Duodenal mucosa (tissue), 2 donors: ENCODE results near the gene DHRS2.

Experiments used
- H3K27ac ChIP-seq: one replicate; pipeline ENCODE4 v1.7.0; 2013; ENCODE audit warnings: low read depth, low read length
- H3K27me3 ChIP-seq, 2 donors: one replicate each; pipeline ENCODE4 v1.7.0; 2013; ENCODE audit warnings: low read length in 2 of 2, control low read depth in 1 of 2; ENCODE audit not compliant: insufficient read depth in 2 of 2, control insufficient read depth in 1 of 2
- H3K36me3 ChIP-seq, 2 donors: one replicate each; pipeline ENCODE4 v1.7.0; 2013; ENCODE audit warnings: low read length in 2 of 2, control low read depth in 1 of 2; ENCODE audit not compliant: insufficient read depth in 2 of 2, control insufficient read depth in 1 of 2
- H3K4me1 ChIP-seq, 2 donors: one replicate each; pipeline ENCODE4 v1.7.0; 2013; ENCODE audit warnings: low read length in 2 of 2, control low read depth in 1 of 2; ENCODE audit not compliant: insufficient read depth in 2 of 2, control insufficient read depth in 1 of 2
- H3K4me3 ChIP-seq, 2 donors: one replicate each; pipeline ENCODE4 v1.7.0; 2013; ENCODE audit warnings: low read length in 2 of 2, low read depth in 1 of 2
- H3K9ac ChIP-seq, 2 donors: one replicate each; pipeline ENCODE4 v1.7.0; 2013; ENCODE audit warnings: low read length in 2 of 2, low read depth in 1 of 2
- H3K9me3 ChIP-seq, 2 donors: one replicate each; pipeline ENCODE4 v1.7.0; 2013; ENCODE audit warnings: low read length in 2 of 2, control low read depth in 1 of 2; ENCODE audit not compliant: control insufficient read depth in 1 of 2

Gene DHRS2

DNA sequence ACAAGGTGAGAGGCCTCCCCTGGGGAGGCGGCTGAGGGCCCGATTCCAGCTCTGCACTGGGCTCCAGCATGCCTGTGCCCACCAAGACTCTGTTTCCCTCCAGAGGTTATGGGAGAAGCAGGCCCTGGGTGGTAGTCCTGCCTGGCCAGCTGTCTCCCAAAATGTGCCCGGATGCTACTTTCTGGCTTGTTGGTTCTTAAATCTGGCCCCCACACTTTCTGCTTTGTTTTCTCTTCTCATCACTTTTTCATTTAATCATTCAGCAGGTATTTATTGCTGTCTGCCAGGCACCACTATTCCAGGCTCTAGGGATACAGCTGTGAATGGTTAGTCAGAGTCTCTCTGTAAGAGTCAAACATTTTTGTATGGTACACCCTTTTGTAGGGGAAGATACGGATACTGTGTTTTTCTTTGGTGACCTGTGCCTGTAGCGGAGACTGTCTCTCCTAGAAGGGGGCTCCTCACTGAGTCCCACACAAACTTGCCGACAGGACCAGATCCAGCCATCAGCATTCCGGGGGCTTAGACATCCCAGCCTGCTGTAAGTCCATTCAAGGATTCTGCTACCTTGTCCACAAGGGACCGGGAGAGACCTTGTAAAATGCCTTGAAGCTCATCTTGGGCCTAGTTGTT, 3.8 kb downstream of the DHRS2 start:
- Histone ChIP-seq H3K4me1 (no peaks in the 10 kb centered on the region), H3K36me3 (no peaks in the 10 kb centered on the region), H3K27ac (no peak overlapping the region), H3K9me3 (no peaks in the 10 kb centered on the region), H3K4me3 (no peak overlapping the region), H3K9ac (no peak overlapping the region), H3K27me3 (no peaks in the 10 kb centered on the region)

DNA sequence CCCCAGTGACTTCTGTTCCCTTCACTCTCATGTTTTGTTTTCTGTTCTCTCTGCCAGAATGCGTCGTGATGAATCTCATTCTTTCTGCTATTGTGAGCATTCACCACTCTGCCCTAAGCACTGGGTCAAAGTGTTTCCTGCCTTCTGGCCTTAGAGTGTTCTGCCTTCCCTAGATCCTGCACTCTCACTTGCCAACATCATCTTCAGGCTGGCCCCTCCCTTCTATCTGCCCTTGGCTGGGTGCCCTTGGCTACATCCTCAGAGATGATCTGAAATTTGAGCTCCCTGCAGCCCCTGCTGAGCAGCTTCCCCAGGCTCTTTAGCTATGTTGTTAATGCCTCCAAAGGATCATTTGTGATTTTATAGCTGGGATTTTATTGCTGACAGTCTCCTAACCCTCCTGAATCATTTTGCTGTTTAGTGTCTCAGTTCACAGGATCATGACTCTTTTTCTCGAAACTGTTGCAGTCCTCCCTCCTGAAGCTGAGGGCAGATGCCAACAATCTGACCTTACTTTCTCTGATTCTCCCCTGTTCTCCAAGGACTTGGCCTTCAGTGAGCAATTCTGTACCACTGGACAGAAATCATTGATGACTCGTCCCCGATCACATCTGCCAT, 4.5 kb downstream of the DHRS2 start:
- Histone ChIP-seq H3K27me3 (no peaks in the 10 kb centered on the region), H3K4me3 (no peak overlapping the region), H3K9ac (no peak overlapping the region), H3K36me3 (no peaks in the 10 kb centered on the region), H3K4me1 (no peaks in the 10 kb centered on the region), H3K27ac (no peak overlapping the region), H3K9me3 (no peaks in the 10 kb centered on the region)

DNA sequence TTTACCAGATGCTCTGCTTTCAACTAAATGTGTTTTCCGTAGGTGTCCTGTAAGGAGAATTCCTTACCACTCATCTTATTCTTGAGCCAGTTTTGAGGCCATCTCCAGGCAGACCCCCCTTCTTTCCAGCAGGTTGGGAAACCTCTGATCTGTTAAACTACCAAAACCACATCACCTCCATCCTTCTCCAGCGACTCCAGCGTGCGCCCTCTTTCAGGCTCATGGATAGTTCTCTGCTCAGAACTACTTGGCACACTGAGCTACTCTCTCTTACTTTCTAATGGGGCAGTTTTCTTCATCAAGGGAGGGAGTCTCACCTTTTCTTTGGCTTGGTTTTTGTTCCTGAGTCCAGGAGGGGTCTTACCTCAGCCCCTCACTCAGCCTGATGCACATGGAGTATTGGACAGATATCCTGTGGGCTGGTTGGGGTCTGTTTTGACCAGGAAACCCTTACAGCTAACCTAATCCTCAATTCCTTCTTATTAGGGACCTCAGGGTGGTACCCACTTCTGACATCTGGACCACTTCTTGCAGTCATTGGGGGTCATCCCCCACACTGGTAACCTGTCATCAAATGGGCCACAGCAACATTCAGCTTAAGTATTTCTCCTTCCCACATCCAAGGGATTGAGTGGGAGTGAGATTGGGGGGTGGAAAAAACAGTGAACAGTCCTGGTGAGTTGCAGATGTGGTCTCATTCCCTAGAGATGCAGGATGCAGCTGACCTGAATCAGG, 5.2 kb downstream of the DHRS2 start:
- Histone ChIP-seq H3K9me3 (no peaks in the 10 kb centered on the region), H3K36me3 (no peaks in the 10 kb centered on the region), H3K27ac (no peak overlapping the region), H3K9ac (no peak overlapping the region), H3K27me3 (no peaks in the 10 kb centered on the region), H3K4me1 (no peaks in the 10 kb centered on the region), H3K4me3 (no peak overlapping the region)

DNA sequence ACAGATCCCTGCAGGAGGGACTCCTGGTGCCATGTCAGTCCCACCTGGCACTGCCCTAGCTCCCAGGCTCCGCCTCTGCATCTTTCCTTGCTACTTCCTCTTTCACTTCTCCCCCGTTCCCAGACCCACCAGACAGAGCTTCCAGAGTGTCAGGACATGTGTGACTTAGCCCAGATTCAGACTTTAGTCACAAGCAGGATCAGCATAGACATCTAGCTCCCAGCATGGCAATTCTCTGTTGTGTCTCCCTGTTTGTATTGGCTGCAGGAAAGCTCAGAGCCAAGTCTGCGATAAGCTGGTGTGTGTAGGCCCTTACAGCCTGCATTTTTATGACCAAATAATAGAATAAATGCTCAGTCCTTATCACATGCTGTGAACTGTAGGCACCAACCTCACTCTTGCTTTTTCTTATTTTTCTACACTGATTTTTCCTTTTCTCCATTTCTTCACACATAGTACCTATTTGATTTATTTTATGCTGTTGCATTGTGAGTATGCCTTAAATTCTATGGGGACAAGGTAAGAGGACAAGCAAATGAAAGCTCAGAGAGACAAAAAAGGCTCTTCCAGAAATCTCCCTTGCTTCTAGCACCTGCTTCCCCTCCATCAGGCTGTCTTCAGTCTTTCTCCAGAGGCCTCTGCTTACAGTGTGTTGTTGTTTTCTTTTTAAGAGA, 5.9 kb downstream of the DHRS2 start:
- Histone ChIP-seq H3K9me3 (no peaks in the 10 kb centered on the region), H3K36me3 (no peaks in the 10 kb centered on the region), H3K9ac (no peak overlapping the region), H3K27me3 (no peaks in the 10 kb centered on the region), H3K27ac (no peak overlapping the region), H3K4me1 (no peaks in the 10 kb centered on the region), H3K4me3 (no peak overlapping the region)

DNA sequence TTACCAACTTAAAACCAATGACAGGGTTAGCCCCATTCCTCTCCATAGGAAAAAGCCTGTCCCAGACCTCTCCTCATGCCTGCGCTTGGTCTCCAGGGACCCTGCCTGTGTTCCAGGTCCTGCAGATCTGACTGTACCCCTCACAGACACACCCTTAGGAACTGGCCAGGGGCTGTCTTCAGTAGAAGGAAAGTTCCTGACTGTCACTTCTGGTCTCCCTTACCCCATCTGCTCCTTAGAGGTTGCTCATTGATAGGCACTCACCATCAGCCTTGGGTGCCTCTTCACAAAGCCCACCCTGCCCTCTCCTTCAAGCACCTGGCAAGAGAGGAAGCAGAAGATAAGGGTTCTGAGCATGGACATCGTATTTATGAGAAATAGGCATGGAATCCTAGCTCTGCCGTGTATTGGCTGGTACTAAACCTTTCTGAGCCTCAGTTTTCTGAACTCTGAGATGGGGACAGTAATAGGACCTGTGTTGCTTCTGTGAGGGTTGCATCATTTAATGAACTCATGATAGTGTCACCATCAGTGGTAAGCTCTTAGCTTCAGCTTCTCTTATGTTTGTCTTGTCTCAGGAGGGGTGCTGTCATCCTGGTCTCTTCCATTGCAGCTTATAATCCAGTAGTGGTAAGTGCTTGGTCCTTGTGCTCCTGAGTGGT, 7.5 kb downstream of the DHRS2 start:
- Histone ChIP-seq H3K9ac (no peak overlapping the region), H3K4me3 (no peak overlapping the region), H3K27me3 (no peaks in the 10 kb centered on the region), H3K4me1 (no peaks in the 10 kb centered on the region), H3K9me3 (no peaks in the 10 kb centered on the region), H3K36me3 (no peaks in the 10 kb centered on the region), H3K27ac (no peak overlapping the region)

DNA sequence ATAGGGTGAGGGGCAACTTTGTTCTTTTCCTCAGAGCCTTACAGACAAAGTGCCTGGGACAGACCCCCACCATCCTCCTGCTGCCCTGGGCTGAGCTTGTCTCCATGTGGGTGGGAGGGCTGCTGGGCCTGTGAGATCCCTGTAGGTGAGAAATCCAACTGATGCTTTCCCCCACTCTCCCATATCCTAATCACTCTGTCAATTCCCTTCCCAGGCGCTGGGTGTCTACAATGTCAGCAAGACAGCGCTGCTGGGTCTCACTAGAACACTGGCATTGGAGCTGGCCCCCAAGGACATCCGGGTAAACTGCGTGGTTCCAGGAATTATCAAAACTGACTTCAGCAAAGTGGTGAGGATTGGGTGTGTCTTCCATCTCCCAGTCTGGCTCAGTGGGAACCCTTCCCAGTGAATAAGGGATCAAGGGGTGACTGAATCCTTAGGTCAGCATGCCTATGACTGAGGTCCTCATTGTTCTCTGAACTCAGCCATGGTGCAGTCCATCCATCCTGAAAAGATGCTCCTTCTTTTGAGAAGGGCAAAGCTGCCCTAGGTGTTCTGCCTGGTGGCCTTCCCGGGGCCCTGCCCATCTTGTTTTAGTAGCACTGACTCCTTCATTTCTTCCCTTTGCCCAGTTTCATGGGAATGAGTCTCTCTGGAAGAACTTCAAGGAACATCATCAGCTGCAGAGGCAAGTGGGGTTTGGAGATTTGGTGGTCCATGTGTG, 8.2 kb downstream of the DHRS2 start:
- no peaks in the 10 kb centered on the region for H3K4me1 ChIP-seq
- H3K9ac ChIP-seq: no peak overlapping the region
- H3K4me3 ChIP-seq: no peak overlapping the region
- H3K9me3 ChIP-seq: no peaks in the 10 kb centered on the region
- H3K36me3 ChIP-seq: no peaks in the 10 kb centered on the region
- H3K27me3 ChIP-seq: no peaks in the 10 kb centered on the region
- no peak overlapping the region for H3K27ac ChIP-seq

DNA sequence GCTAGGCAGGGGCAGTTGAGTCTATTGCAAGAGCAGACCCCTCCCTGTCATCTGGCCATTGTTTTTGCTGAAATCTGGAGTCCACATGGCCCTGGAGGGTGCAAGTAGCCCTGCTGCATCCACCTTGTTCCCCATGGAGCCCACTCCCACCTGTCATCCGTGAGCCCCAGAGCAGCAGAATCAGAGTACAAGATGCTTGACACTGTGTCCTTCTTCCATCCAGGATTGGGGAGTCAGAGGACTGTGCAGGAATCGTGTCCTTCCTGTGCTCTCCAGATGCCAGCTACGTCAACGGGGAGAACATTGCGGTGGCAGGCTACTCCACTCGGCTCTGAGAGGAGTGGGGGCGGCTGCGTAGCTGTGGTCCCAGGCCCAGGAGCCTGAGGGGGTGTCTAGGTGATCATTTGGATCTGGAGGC, 8.8 kb downstream of the DHRS2 start:
- Histone ChIP-seq H3K4me3 (no peak overlapping the region), H3K4me1 (no peaks in the 10 kb centered on the region), H3K27me3 (no peaks in the 10 kb centered on the region), H3K9me3 (no peaks in the 10 kb centered on the region), H3K9ac (no peak overlapping the region), H3K36me3 (no peaks in the 10 kb centered on the region), H3K27ac (no peak overlapping the region)

DNA sequence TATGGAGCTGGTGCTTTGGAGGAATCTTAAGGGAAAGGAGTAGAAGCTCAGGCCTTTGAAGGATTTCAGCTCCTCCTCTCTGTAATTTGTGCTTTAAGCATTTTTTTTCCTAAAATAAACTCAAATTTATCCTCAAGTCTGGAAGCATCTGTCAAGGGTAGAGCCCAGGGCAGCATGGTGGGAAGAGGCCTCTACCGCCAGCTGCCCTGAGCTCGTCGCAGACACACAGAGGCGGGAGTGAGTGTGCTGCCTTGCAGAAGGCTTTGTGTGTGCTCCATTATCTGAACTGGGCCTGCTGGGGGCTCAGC, 9.3 kb downstream of the DHRS2 start:
- no peaks in the 10 kb centered on the region for H3K9me3 ChIP-seq
- H3K36me3 ChIP-seq: no peaks in the 10 kb centered on the region
- no peaks in the 10 kb centered on the region for H3K4me1 ChIP-seq
- H3K4me3 ChIP-seq: no peak overlapping the region
- no peak overlapping the region for H3K27ac ChIP-seq
- H3K9ac ChIP-seq: no peak overlapping the region
- H3K27me3 ChIP-seq: no peaks in the 10 kb centered on the region

DNA sequence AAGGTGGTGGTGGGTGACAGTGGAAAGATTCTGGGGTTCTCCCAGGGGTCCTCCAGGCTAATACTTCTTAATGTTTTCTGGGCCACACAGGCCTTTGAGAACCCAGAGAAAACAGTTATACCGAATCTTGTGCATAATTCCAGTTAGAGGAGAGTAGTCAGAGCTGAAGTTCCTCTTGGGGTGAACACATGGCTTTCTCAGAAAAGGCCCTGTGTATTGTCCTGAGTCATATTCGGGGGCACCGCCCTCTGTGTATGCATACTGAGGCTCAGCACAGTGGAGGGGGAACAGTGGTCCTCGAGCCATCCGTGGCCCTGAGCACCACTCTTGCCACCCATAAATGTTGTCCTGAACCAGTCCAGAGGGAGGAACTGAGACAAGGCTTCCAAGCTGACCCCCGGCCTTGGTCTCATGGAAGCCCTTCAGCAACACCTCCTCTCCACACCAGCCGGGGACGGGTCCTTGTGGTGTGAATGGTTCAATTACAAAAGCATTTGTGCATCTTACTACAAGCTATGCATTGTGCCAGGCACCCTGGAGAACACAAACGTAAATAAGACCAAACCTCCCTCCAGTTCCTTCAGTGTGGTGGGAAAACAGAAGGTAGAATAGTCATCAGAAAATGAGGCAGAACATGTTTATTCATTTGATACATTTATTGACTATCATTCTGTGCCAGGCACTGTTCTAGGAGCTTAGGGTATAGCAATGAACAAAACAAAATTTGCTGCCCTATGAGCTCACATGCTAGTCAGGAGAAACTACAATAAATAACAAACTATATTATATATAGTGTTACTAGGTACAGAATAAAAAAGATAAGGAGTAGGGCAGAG, 9.9 kb downstream of the DHRS2 start:
- Histone ChIP-seq H3K36me3 (no peaks in the 10 kb centered on the region), H3K27me3 (no peaks in the 10 kb centered on the region), H3K4me3 (no peak overlapping the region), H3K9me3 (no peaks in the 10 kb centered on the region), H3K9ac (no peak overlapping the region), H3K27ac (no peak overlapping the region), H3K4me1 (no peaks in the 10 kb centered on the region)
